Measurements from ENCODE around the gene CALN1.
"Not testable (repeated sequence)": the region's sequence is repeated elsewhere in the genome, so short reads cannot be mapped to it uniquely, and the experiment has no call there.

CALN1 gene

GRCh38 chr7:72412121-72412618 is at the start of gene CALN1:
Gene CALN1 (minus strand): TSS chr7:72412338.
- DNase-seq = not testable (repeated sequence)

- no peak for DNase-seq
Measured at GRCh38 chr7:72453471-72453870, 41.3 kb upstream of the CALN1 start.

- DNase-seq = no peak
Measured at GRCh38 chr7:72447465-72448204, 35.5 kb upstream of the CALN1 start.

GRCh38 chr7:72446591-72447462 is 34.7 kb upstream of the CALN1 start:
- no peak for DNase-seq

- DNase-seq = no peak
Measured at GRCh38 chr7:72446131-72446530, 34.0 kb upstream of the CALN1 start.

GRCh38 chr7:72445580-72445979 is 33.4 kb upstream of the CALN1 start:
- DNase-seq = no peak

GRCh38 chr7:72445075-72445474 is 32.9 kb upstream of the CALN1 start:
- DNase-seq = no peak

GRCh38 chr7:72444026-72444776 is 32.1 kb upstream of the CALN1 start:
- peak; percentile 33 for DNase-seq

GRCh38 chr7:72441791-72442190 is 29.7 kb upstream of the CALN1 start:
- no peak for DNase-seq

GRCh38 chr7:72438491-72438890 is 26.4 kb upstream of the CALN1 start:
- DNase-seq = no peak

- DNase-seq = no peak
Measured at GRCh38 chr7:72437610-72438009, 25.5 kb upstream of the CALN1 start.

GRCh38 chr7:72437061-72437585 is 25.0 kb upstream of the CALN1 start:
- no peak for DNase-seq

GRCh38 chr7:72435925-72436480 is 23.9 kb upstream of the CALN1 start:
- DNase-seq = no peak

- no peak for DNase-seq
Measured at GRCh38 chr7:72435366-72435765, 23.2 kb upstream of the CALN1 start.

GRCh38 chr7:72430531-72430930 is 18.4 kb upstream of the CALN1 start:
- DNase-seq = no peak

- DNase-seq = no peak
Measured at GRCh38 chr7:72429316-72429715, 17.2 kb upstream of the CALN1 start.

GRCh38 chr7:72416846-72417245 is 4.7 kb upstream of the CALN1 start:
- no peak for DNase-seq

- DNase-seq = no peak
Measured at GRCh38 chr7:72415586-72415985, 3.4 kb upstream of the CALN1 start.

- no peak for DNase-seq
Measured at GRCh38 chr7:72413886-72414285, 1.7 kb upstream of the CALN1 start.

GRCh38 chr7:72413290-72413689 is 1.2 kb upstream of the CALN1 start:
- DNase-seq = no peak

- DNase-seq = no peak
Measured at GRCh38 chr7:72411419-72411818, 719 bp downstream of the CALN1 start.

GRCh38 chr7:72409638-72410015 is 2.5 kb downstream of the CALN1 start:
- DNase-seq = no peak
